ENCODE measurements around the gene PRKCA.

- TF ChIP-seq ZBTB44 (CRISPR knock-in tag; IDR thresholded peaks at IDR 0.05), result no peak
- no peak for TF ChIP-seq AHR (CRISPR knock-in tag; IDR thresholded peaks at IDR 0.05)
- no peak for TF ChIP-seq KLF13 (CRISPR knock-in tag; IDR thresholded peaks at IDR 0.05)
- no peak for TF ChIP-seq IRF2 (CRISPR knock-in tag; IDR thresholded peaks at IDR 0.05)
- no peak for TF ChIP-seq SP4 (CRISPR knock-in tag; IDR thresholded peaks at IDR 0.05)
- TF ChIP-seq ZNF558 (CRISPR knock-in tag; IDR thresholded peaks at IDR 0.05; ENCODE audit: borderline replicate concordance), result no peak
- TF ChIP-seq FOXK1 (CRISPR knock-in tag; IDR thresholded peaks at IDR 0.05; ENCODE audit: borderline replicate concordance, low read depth), result no peak
These were observed 410.0 kb downstream of the PRKCA start for GRCh38 chr17:66712453-66712852.

Measured in HepG2 (cell line).